A673 (cell line): Measurements from ENCODE around the gene PCBP3.

Source experiments
- CTCF ChIP-seq: fragments of 300-800, 200-600 bp; sonication (generic); conservative IDR thresholded peaks from 2 replicates; pipeline ENCODE4 v1.5.1; 2017; ENCODE audit warnings: low read depth, mild to moderate bottlenecking, antibody characterized with exemption, low read length, moderate library complexity, mixed read lengths
- EZH2 ChIP-seq: fragments of 200-600 bp; sonication (generic); IDR thresholded peaks from 2 replicates; pipeline ENCODE4 v1.6.1; 2017; ENCODE audit warnings: borderline replicate concordance, low read depth, mild to moderate bottlenecking, mixed read lengths, antibody characterized with exemption, low read length; ENCODE audit not compliant: poor library complexity, severe bottlenecking

- TF ChIP-seq CTCF (no peak), EZH2 (no peak)
Measured at GRCh38 chr21:45700461-45700860, 56.9 kb downstream of the PCBP3 start.
